SKM-1 (cell line): ENCODE measurements around the gene CDCP1.
"Not testable (repeated sequence)": the region's sequence is repeated elsewhere in the genome, so short reads cannot be mapped to it uniquely, and the experiment has no call there.

ENCODE experiments used
- DNase-seq: peaks from one replicate; lab custom pipeline; 2025; ENCODE audit not compliant: unreplicated experiment; lab: John Stamatoyannopoulos, UW

CDCP1 gene

GRCh38 chr3:45171283-45171682 lies 25.1 kb upstream of the CDCP1 start:
- DNase-seq, result no peak

- DNase-seq, result no peak
These were observed 23.9 kb upstream of the CDCP1 start for GRCh38 chr3:45170096-45170495.

GRCh38 chr3:45169125-45169904 lies 23.1 kb upstream of the CDCP1 start:
- no peak for DNase-seq

- DNase-seq, result no peak
These were observed 22.3 kb upstream of the CDCP1 start for GRCh38 chr3:45168451-45168850.

GRCh38 chr3:45167011-45167911 lies 21.1 kb upstream of the CDCP1 start:
- peak; percentile 55 for DNase-seq

GRCh38 chr3:45166321-45166879 lies 20.2 kb upstream of the CDCP1 start:
- no peak for DNase-seq

GRCh38 chr3:45165497-45166283 lies 19.5 kb upstream of the CDCP1 start:
- DNase-seq, result no peak

- no peak for DNase-seq
These were observed 17.9 kb upstream of the CDCP1 start for GRCh38 chr3:45164056-45164455.

GRCh38 chr3:45163481-45163880 lies 17.3 kb upstream of the CDCP1 start:
- DNase-seq, result no peak

- DNase-seq, result no peak
These were observed 8.5 kb upstream of the CDCP1 start for GRCh38 chr3:45154641-45155147.

GRCh38 chr3:45153658-45154437 lies 7.7 kb upstream of the CDCP1 start:
- DNase-seq, result no peak

- no peak for DNase-seq
These were observed 6.1 kb upstream of the CDCP1 start for GRCh38 chr3:45152307-45152706.

- DNase-seq, result no peak
These were observed 4.9 kb upstream of the CDCP1 start for GRCh38 chr3:45151100-45151499.

GRCh38 chr3:45148921-45149320 lies 2.7 kb upstream of the CDCP1 start:
- no peak for DNase-seq

GRCh38 chr3:45145223-45145622 lies 955 bp downstream of the CDCP1 start:
- DNase-seq, result no peak

GRCh38 chr3:45143673-45144671 lies 2.2 kb downstream of the CDCP1 start:
- DNase-seq, result no peak

GRCh38 chr3:45140770-45141155 lies 5.4 kb downstream of the CDCP1 start:
- not testable (repeated sequence) for DNase-seq

- DNase-seq, result no peak
These were observed 5.9 kb downstream of the CDCP1 start for GRCh38 chr3:45140141-45140769.
